ENCODE data around the gene LRRC14B. TPM values are rescaled to one million over a fixed set of nuclear protein-coding genes. Genes with fewer than 3 reads are reported as not detected.
"Not testable (repeated sequence)": the region's sequence is repeated elsewhere in the genome, so short reads cannot be mapped to it uniquely, and the experiment has no call there.

LRRC14B gene
- total RNA-seq, 4 donors from 2014 or later, result not detected

DNA sequence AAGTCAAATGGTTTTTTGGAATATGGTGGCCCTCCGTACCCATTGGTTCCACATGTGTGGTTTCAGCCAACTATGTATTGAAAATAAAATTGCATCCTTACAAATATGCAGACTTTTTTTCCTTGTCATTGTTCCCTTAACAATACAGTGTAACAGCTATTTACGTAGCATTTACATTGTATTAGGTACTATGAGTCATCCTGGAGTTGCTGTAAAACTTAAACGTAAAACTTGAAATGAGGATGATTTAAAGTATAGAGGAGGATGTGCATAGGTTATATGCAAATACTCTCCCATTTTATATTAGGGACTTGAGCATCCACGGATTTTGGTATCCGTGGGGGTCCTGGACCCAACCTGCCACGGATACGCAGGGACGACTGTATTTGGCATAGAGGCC is 43.2 kb downstream of the LRRC14B start:
- Histone ChIP-seq H3K27ac (no peak overlapping the region), H3K4me3 (no peak overlapping the region), H3K36me3 (peaks cover 0 to 98% of the 10 kb centered on the region in 2 donors), H3K9me3 (no peaks in the 10 kb centered on the region), H3K4me1 (no peaks in the 10 kb centered on the region), H3K27me3 (no peaks in the 10 kb centered on the region)
- ATAC-seq, result no peak
- TF ChIP-seq POLR2AphosphoS5 (IDR thresholded peaks at IDR 0.05), result no peak
- TF ChIP-seq, protein P1, sequence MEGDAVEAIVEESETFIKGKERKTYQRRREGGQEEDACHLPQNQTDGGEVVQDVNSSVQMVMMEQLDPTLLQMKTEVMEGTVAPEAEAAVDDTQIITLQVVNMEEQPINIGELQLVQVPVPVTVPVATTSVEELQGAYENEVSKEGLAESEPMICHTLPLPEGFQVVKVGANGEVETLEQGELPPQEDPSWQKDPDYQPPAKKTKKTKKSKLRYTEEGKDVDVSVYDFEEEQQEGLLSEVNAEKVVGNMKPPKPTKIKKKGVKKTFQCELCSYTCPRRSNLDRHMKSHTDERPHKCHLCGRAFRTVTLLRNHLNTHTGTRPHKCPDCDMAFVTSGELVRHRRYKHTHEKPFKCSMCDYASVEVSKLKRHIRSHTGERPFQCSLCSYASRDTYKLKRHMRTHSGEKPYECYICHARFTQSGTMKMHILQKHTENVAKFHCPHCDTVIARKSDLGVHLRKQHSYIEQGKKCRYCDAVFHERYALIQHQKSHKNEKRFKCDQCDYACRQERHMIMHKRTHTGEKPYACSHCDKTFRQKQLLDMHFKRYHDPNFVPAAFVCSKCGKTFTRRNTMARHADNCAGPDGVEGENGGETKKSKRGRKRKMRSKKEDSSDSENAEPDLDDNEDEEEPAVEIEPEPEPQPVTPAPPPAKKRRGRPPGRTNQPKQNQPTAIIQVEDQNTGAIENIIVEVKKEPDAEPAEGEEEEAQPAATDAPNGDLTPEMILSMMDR (IDR thresholded peaks at IDR 0.05), result no peak
- TF ChIP-seq EP300 (IDR thresholded peaks at IDR 0.05), result no peak
- 85 to 90% methylated on average over 8 of the region's 8 CpGs for WGBS, 2 donors (ENCODE audit: low coverage in 1 of 2)

DNA sequence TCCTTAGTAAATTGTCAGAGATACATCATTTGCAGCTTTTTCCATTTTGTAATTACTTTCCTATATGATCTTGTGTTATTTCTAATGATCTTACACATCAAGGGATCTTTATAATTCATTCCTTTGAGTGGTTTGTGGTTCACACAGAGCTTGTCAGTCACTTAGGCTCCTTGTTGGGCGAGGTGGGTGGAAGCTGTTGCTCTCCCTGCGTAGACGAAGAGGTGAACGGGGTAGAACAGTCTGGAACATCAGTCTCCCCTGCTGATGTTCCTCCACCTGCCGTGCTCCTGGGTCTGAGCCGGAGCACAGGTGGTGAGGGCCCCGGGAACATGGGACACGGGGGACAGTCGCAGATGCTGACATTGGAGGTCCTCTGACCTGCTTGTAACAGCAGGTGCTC is 44.2 kb downstream of the LRRC14B start:
- H3K4me1 ChIP-seq, ATAC-seq, H3K4me3 ChIP-seq, H3K9me3 ChIP-seq, H3K27ac ChIP-seq, H3K27me3 ChIP-seq: not testable (repeated sequence)
- 80% methylated on average over 1 of the region's 9 CpGs; no CpG with 5 or more reads in 1 of the 2 donors for WGBS, 2 donors (ENCODE audit: low coverage in 1 of 2)
- peaks cover 0 to 98% of the 10 kb centered on the region in 2 donors for H3K36me3 ChIP-seq

DNA sequence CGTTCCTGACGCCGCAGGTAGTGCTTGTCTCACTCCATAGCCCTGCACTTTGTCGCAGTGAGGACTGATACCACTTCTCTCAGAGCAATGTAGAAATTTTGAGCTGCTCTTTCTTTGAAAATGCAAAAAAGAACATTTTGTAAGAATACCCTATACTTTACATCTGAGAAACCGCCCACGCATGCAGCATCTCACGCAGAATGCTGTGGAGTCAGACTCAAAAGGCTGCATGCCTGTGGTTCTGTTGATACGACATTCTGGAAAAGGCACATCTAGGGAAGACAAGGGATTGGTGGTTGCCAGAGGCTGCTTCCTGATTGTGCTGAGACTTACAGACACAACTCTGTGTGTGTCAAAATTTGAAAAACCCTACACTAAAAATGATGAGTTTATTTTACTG is 46.6 kb downstream of the LRRC14B start:
- not testable (repeated sequence) for H3K4me3 ChIP-seq, ATAC-seq, H3K4me1 ChIP-seq, H3K27me3 ChIP-seq, H3K9me3 ChIP-seq, H3K27ac ChIP-seq
- 93 to 100% methylated on average over 5 to 8 of the region's 8 CpGs for WGBS, 2 donors (ENCODE audit: low coverage in 1 of 2)
- peaks cover 0 to 98% of the 10 kb centered on the region in 2 donors for H3K36me3 ChIP-seq

DNA sequence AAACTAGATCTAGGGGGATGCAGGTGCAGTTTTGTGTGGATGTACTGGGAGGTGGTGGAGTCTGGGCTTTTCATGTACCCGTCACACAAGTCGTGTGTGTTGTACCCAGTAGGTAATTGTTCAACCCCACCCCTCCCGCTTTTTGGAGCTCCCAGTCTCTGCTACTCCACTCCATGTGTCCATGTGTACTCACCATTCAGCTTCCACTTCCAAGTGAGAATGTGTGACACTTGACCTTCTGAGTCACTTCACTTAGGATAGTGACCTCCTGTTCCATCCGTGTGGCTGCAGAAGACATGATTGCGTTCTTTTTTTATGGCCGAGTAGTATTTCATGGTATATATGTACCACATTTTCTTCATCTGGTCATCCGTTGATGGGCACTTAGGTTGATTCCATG is 49.3 kb downstream of the LRRC14B start:
- WGBS, 2 donors (ENCODE audit: low coverage in 1 of 2), result 90 to 93% methylated on average over 5 to 7 of the region's 7 CpGs
- peaks cover 0 to 95% of the 10 kb centered on the region in 2 donors for H3K36me3 ChIP-seq
- not testable (repeated sequence) for ATAC-seq

DNA sequence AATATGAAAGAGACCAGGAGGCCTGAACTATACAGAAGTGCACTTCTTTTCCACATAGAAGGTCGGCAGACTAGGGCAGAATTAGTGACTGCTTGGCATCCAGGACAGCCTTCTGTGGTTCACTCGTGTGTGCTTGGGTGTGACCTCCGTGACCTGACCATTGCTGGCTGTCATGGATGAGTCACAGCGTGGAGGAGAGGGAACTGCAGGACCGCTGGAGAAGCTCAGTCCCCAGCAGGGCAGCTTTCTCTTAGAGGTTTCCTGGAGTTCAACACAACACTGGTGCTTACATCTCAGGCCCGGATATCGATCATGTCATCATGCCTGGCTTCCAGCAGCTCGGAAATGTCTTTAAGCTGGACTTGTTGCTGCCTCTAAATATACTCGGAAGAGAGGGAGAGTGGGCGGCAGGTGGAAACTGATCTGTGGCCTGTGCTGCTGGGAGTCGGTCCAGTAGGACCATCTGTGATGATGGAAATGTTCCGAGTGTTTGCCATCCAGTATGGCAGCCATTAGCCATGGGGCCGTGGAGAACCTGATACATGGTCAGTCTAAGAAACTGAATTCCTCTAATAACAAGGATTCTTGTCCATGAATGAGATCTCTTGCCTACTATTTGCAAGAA is 49.9 kb downstream of the LRRC14B start:
- H3K4me1 ChIP-seq, H3K4me3 ChIP-seq, H3K27me3 ChIP-seq, ATAC-seq, H3K9me3 ChIP-seq, H3K27ac ChIP-seq: not testable (repeated sequence)
- H3K36me3 ChIP-seq, result peaks cover 0 to 95% of the 10 kb centered on the region in 2 donors
- WGBS, 2 donors (ENCODE audit: low coverage in 1 of 2), result 100% methylated on average over 2 of the region's 13 CpGs

More for the DNA sequence above, 49.3 kb downstream of the LRRC14B start:
- H3K4me3 ChIP-seq, H3K4me1 ChIP-seq, H3K9me3 ChIP-seq, H3K27ac ChIP-seq, H3K27me3 ChIP-seq: not testable (repeated sequence)

DNA sequence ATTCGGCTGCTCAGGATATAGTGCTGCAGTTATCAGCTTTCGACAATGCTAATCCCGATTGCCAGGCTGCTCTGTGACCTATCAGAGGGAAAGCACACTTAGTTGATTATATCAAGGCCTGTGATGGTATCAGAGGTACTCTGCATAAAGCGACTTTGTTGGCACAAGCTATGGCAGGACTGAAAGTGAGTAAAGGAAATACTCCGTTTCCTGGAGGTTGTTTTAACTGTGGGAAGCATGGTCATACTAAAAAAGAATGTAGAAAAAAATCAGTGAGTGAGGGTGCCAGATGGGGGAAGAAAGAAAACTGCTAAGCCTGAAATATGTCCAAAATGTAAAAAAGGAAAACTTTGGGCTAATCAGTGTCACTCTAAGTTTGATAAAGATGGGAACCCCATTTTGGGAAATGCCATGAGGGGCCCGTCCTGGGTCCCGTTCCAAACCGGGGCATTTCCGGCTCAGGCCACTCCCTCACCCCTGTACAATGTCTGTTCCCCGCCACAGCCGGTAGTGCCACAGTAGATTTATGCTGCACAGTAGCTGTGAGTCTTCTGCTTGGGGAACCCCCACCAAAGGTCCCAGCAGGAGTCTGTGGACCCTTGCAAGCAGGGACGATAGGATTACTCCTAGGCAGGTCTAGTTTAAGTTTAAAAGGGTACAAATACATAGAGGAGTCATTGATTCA is 52.5 kb downstream of the LRRC14B start:
- 86 to 100% methylated on average over 2 to 8 of the region's 12 CpGs for WGBS, 2 donors (ENCODE audit: low coverage in 1 of 2)
- H3K36me3 ChIP-seq, result peaks cover 0 to 97% of the 10 kb centered on the region in 2 donors
- not testable (repeated sequence) for H3K27me3 ChIP-seq, H3K4me1 ChIP-seq, H3K4me3 ChIP-seq, ATAC-seq, H3K27ac ChIP-seq, H3K9me3 ChIP-seq

DNA sequence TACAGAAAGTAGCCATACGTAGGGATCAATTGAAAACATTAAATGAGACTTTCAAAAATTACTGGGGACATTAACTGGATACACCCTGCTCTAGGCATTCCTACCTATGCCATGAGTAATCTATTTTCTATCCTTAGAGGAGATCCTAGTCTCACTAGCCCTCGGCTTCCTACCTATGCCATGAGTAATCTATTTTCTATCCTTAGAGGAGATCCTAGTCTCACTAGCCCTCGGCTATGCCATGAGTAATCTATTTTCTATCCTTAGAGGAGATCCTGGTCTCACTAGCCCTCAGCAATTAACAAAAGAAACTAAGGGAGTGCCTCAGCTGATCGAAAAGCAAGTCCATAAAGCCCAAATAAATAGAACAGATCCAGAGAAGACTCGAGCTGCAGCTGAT is 54.4 kb downstream of the LRRC14B start:
- H3K36me3 ChIP-seq, result peaks cover 0 to 97% of the 10 kb centered on the region in 2 donors
- not testable (repeated sequence) for H3K27ac ChIP-seq, ATAC-seq, H3K9me3 ChIP-seq, H3K27me3 ChIP-seq, H3K4me3 ChIP-seq, H3K4me1 ChIP-seq
- 88 to 95% methylated on average over 3 to 5 of the region's 5 CpGs for WGBS, 2 donors (ENCODE audit: low coverage in 1 of 2)

Small RNA genes within 50 kb of the gene (small RNA-seq; reads per million reads assigned to genes)
- 0 reads per million in 4 donors for gene RF00019

Other genes starting within 250 kb of the LRRC14B start
- under 1 TPM in 3 of 4 donors, not detected in 1; under 0.01 to 0.66 (median 0.15) TPM for gene PLEKHG4B, start 99.3 kb upstream of the LRRC14B start, total RNA-seq
- 10 to 100 TPM in 1 of 4 donors, 1 to 10 TPM in 3; 6.5 to 11.7 (median 8.2) TPM for gene CCDC127, start 26.7 kb downstream of the LRRC14B start, total RNA-seq
- 100 to 1,000 TPM in 2 of 4 donors, 10 to 100 TPM in 2; 85.8 to 149 (median 110) TPM for gene SDHA, start 26.8 kb downstream of the LRRC14B start, total RNA-seq
- 10 to 100 TPM; 62.0 to 82.3 (median 66.8) TPM for gene PDCD6, start 80.2 kb downstream of the LRRC14B start, total RNA-seq
- 1 to 10 TPM in 1 of 4 donors, under 1 TPM in 3; 0.15 to 1.7 (median 0.45) TPM for gene AHRR, start 130.2 kb downstream of the LRRC14B start, total RNA-seq

Measured in gastroesophageal sphincter (tissue), 4 donors.